ENCODE data around the gene SGMS1.

Gene SGMS1

DNA sequence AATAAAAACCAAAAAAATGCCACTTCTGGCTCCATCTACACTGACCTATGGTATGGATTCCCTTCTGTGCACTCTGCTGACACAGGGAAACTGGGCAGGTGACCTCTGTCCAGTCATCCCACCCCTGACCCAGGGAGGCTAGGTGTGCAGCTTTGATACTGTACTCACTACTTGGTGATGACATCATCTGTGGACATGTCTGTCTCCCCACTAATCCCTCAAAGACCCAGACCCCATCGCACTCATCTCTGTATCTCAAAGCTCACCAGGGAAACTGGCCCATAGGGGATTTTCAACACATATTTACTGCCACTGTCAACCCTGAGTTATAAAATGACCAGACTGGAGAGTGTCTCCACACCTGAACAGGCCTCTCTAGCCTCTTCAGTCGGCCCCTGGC is 10.6 kb downstream of the SGMS1 start:
- no peak for DNase-seq (ENCODE audit: low read depth in 2 of 2)

DNA sequence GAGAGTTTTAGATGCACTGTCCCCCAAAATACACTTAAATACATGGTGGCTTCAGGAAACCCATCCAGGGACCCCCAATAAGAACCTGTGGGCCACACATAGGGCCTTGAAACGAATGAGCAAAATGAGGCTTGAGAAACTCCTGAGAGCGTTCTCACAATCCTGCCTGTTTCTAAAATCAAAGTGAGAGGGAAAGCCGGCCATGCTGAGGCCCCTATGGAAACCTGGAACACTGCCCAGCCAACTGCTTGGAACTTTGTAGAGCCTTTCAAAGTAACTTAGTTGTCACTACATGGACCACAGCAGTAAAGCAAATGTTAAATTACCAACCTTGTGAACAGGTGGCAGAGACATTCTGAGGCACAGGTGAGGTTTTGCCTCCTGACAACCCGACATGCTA is 13.4 kb downstream of the SGMS1 start:
- no peak for DNase-seq (ENCODE audit: low read depth in 2 of 2)

- no peak for DNase-seq (ENCODE audit: low read depth in 2 of 2)
Measured at GRCh38 chr10:50607356-50607925, 16.3 kb downstream of the SGMS1 start.

- DNase-seq (ENCODE audit: low read depth in 2 of 2), result no peak
Measured at GRCh38 chr10:50605951-50606270, 17.8 kb downstream of the SGMS1 start.

GRCh38 chr10:50605269-50605950 is 18.3 kb downstream of the SGMS1 start:
- DNase-seq (ENCODE audit: low read depth in 2 of 2), result no peak

- DNase-seq (ENCODE audit: low read depth in 2 of 2), result no peak
Measured at GRCh38 chr10:50604809-50605208, 18.9 kb downstream of the SGMS1 start.

DNA sequence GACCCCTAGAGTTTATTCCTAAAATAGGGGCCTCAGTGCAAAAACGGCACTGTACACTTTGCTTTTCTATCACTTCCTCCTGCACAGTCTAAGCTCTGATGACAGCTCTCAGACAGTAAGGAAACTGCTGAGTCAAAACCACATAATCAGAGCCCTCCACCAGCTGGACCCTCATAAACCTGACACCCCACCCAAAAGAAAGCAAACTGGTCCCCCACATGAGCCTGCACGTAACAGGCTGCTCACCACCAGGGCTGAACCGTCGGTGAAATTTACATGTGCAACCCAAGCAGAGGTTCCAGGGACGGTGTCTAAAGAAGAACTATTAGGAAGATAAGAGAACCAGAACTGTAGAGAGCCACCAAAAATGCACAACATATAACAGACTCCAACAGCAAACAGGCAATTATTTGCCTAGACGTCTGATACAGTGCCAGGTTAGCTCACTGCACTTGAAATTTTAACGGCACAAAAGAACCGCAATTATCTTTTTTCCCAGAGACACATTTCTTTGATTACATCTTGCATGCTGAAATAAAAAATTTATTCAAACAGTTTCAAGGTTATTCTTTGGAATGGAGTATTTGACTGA is 19.6 kb downstream of the SGMS1 start:
- no peak for DNase-seq (ENCODE audit: low read depth in 2 of 2)

DNA sequence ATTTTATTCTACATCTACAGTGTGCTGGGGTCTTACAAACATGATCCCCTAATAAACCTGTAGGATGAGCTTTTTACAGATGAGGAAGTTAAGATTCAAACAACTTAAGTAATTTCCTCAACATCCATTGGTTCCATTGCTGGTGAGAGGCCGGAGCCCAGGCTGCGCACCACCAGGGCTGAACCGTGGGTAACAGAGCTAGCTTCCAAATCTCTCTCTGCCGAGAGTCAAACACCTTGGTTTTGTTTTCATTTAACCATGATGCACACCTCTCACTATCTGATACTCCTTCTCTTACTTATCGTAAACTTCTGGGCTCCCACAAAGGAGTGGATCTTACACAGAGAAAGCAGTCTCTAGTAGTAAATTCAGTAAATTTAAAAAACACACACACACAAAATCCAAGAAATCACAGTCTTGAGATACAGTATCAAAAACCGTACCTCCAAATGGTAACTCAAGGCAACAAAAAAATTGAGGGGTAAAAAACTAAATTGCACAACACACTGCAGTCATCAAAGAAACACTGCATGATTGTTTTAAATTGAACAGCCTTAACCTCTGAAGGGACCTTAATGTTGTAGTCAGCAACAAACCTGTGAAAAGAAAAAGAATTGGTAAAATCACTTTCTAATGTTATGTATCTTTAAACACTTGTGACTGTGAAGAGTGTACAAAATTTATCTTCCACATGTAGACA is 20.5 kb downstream of the SGMS1 start:
- DNase-seq (ENCODE audit: low read depth in 2 of 2), result no peak

DNA sequence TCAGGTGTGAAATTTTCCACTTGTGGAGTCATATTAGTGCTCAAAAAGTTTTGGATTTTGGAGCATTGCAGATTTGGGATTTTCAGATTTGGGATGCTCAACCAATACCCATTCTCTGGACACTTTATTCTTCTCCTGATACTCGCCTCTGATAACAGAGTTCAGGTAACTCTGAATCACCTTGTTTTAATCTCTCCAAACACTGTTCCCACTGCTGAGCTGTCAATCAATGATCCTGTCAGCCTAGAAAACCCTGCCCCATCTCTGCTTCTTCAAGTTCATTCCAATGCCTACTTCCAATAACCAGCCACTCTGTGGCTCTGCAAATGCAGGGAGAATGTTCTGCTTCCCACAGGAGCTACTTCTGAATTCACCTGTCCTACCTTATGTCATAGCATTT is 21.8 kb downstream of the SGMS1 start:
- DNase-seq (ENCODE audit: low read depth in 2 of 2), result no peak

GRCh38 chr10:50600831-50601477 is 22.8 kb downstream of the SGMS1 start:
- no peak for DNase-seq (ENCODE audit: low read depth in 2 of 2)

GRCh38 chr10:50600286-50600685 is 23.5 kb downstream of the SGMS1 start:
- no peak for DNase-seq (ENCODE audit: low read depth in 2 of 2)

- DNase-seq (ENCODE audit: low read depth in 2 of 2), result no peak
Measured at GRCh38 chr10:50596897-50597296, 26.9 kb downstream of the SGMS1 start.

DNA sequence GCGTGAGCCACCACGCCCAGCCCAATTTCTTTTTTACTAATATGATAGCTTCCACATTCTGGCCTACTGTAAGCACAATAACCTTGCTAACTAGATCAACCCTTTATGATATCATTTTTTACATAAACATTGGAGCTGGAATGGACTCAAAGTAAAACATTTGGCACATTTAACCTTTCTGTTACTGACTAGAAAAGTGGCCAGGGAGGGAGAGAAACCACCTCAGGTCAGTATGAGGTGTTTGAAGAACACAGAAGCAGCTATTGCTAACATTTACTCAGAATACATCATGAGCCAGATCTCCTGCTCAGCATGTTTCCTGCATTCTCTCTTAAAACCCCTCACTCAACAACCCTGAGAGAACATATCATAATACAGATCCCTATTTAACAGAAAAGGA is 27.3 kb downstream of the SGMS1 start:
- DNase-seq (ENCODE audit: low read depth in 2 of 2), result no peak

DNA sequence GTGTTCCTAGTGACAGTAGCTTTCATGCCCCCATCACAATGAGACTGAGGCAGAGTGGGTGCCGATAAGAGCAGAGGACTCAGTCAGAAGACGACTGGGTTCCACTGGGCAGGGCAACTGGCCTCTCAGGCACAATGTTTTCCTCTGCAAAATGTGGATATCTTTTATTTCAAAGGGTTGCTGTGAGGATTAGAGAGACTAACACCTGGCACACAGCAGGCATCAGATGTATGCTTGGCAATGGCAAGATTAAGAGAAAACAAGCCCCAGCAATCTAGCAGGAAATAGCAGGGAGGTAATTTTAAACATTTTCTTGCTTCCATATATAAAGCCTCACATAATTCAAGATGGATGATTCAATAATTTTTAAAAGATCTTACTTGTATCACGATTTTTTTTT is 28.0 kb downstream of the SGMS1 start:
- DNase-seq (ENCODE audit: low read depth in 2 of 2), result no peak

- no peak for DNase-seq (ENCODE audit: low read depth in 2 of 2)
Measured at GRCh38 chr10:50593523-50594376, 30.0 kb downstream of the SGMS1 start.

DNA sequence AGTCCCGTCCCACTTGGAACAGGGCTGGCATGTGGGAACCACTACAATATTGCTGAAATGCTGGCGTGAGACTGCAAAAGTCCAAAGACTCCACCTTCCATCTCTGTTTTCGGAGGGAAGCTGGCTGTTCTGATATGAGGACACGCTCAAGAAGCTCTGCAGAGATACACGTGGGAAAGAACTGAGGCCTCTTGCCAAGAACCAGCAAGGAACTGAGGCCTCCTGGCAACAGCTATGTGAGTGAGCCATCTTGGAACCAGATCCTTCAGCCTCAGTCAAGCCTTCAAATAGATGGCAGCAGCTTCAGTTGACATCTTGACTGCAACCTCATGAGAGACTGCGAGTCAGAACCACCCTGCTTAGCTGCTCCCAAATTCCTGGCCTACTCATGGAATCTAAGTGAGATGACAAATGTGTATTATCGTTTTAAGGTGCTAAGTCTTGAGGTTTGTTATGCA is 30.8 kb downstream of the SGMS1 start:
- DNase-seq (ENCODE audit: low read depth in 2 of 2), result no peak

- no peak for DNase-seq (ENCODE audit: low read depth in 2 of 2)
Measured at GRCh38 chr10:50590935-50591334, 32.8 kb downstream of the SGMS1 start.

GRCh38 chr10:50586740-50587088 is 37.0 kb downstream of the SGMS1 start:
- DNase-seq (ENCODE audit: low read depth in 2 of 2), result no peak

- no peak for DNase-seq (ENCODE audit: low read depth in 2 of 2)
Measured at GRCh38 chr10:50585921-50586739, 37.6 kb downstream of the SGMS1 start.
